ENCODE measurements around the gene STX2.

Gene STX2

DNA sequence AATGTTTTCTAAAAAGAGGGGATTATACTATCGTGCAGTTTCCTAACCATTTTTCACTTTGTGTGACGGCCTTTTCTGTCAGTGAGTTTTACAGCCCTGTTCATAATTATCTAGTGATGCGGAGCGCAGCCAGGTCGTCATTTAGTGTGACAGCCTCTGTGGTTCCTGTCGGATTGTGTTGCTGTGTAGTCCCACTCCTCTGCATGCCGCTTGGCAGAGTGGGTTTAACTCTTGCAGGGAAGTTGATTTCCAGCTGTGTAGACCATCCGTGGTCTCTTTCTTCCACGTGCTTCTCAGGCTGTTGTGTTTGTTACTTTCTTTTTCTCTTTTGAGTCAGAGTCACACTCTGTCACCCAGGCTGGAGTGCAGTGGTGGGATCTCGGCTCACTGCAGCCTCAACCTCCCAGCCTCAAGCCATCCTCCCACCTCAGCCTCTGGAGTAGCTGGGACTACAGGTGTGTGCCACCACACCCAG lies 41.4 kb upstream of the STX2 start:
- H2BK5ac ChIP-seq (ENCODE audit: low read length) = no peak overlapping the region
- H2AK5ac ChIP-seq (ENCODE audit: low read depth, low read length) = no peak overlapping the region
- no peak for DNase-seq (ENCODE audit: low spot score)
- no peak overlapping the region for H2BK120ac ChIP-seq (ENCODE audit: low read depth, low read length)
- no peaks in the 10 kb centered on the region for H3K9me3 ChIP-seq (replicated peaks in 1 of 2; ENCODE audit: control insufficient read depth in 2 of 2, insufficient read depth in 1 of 2, low read depth in 1 of 2, low read length in 2 of 2)
- WGBS, 2 donors (ENCODE audit: extremely low coverage in 2 of 2, insufficient read length in 2 of 2, insufficient replicate concordance in 1 of 2) = no CpG with 5 or more reads among the region's 10 CpGs
- H3K18ac ChIP-seq (ENCODE audit: low read length) = no peak overlapping the region
- H2AFZ ChIP-seq (ENCODE audit: low read length) = no peak overlapping the region
- H3K9ac ChIP-seq (ENCODE audit: low read depth, low read length, poor library complexity) = no peak overlapping the region
- H3K27me3 ChIP-seq (ENCODE audit: control insufficient read depth in 3 of 3, insufficient read depth in 3 of 3, low read depth in 1 of 3, low read length in 3 of 3) = no peaks in the 10 kb centered on the region
- no peak overlapping the region for H3K4me3 ChIP-seq (ENCODE audit: low read length in 2 of 2)
- no peak overlapping the region for H4K8ac ChIP-seq (ENCODE audit: low read depth, low read length)
- H3K4me1 ChIP-seq (ENCODE audit: control insufficient read depth in 2 of 2, insufficient read depth in 1 of 2, low read depth in 1 of 2, low read length in 2 of 2) = peaks cover 0 to 2% of the 10 kb centered on the region in 2 donors
- H3K23ac ChIP-seq (ENCODE audit: low read depth, low read length, poor library complexity) = no peak overlapping the region
- no peak overlapping the region for H2BK12ac ChIP-seq (ENCODE audit: low read length)
- no peak overlapping the region for H3K27ac ChIP-seq (replicated peaks; ENCODE audit: low read length)
- no peak overlapping the region for H3K4ac ChIP-seq (ENCODE audit: low read length)
- peak overlapping the region; percentile 67 for H3K14ac ChIP-seq (ENCODE audit: low read length)
- no peak overlapping the region for H2BK15ac ChIP-seq (ENCODE audit: low read length)
- H3K36me3 ChIP-seq (replicated peaks in 1 of 2; ENCODE audit: control insufficient read depth in 2 of 2, insufficient read depth in 2 of 2, low read length in 2 of 2) = peaks cover 12 to 26% of the 10 kb centered on the region in 2 donors
- H4K91ac ChIP-seq (ENCODE audit: low read depth, low read length, poor library complexity) = no peak overlapping the region
- no peaks in the 10 kb centered on the region for H3K79me1 ChIP-seq (ENCODE audit: low read depth, low read length)
- no peak overlapping the region for H3K4me2 ChIP-seq (ENCODE audit: insufficient read depth, low read length, poor library complexity, severe bottlenecking)

DNA sequence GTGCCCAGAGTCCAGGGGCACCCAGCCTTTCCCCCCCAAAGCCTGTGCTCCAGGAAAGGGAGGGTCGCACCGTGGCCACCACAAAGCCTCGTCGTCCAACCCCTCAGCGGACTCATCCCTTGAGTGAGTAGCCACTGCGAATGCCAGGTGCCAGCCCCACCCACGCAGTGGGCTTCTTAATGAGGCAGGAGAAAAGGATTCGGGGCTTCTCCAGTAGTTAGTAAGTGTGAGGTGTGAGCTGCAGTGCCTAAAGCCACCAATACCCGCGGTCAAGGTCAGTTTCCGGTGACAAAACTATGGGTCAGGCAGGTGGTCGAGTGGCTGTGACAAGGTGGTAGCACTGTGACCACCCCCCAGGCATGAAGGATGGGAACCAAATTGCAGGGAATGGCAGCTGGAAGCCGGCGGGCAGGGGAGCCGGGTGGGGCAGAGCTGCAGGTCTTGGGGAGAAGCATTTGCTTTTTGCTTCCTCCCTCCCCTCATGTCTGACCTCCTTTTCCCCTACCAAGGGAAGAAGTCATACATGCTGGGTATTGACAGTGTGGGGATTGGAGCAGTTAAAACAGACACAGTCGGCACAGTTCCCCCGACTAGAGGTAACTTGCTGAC lies 40.8 kb upstream of the STX2 start:
- Histone ChIP-seq H4K91ac (ENCODE audit: low read depth, low read length, poor library complexity) (no peak overlapping the region), H3K27ac (replicated peaks; ENCODE audit: low read length) (no peak overlapping the region), H3K18ac (ENCODE audit: low read length) (no peak overlapping the region), H2AK5ac (ENCODE audit: low read depth, low read length) (peak overlapping the region; percentile 81), H3K4me3 (ENCODE audit: low read length in 2 of 2) (no peak overlapping the region), H2BK120ac (ENCODE audit: low read depth, low read length) (no peak overlapping the region), H3K4me1 (ENCODE audit: control insufficient read depth in 2 of 2, insufficient read depth in 1 of 2, low read depth in 1 of 2, low read length in 2 of 2) (peaks cover 0 to 2% of the 10 kb centered on the region in 2 donors), H2BK15ac (ENCODE audit: low read length) (no peak overlapping the region), H3K27me3 (ENCODE audit: control insufficient read depth in 3 of 3, insufficient read depth in 3 of 3, low read depth in 1 of 3, low read length in 3 of 3) (no peaks in the 10 kb centered on the region), H3K9me3 (replicated peaks in 1 of 2; ENCODE audit: control insufficient read depth in 2 of 2, insufficient read depth in 1 of 2, low read depth in 1 of 2, low read length in 2 of 2) (no peaks in the 10 kb centered on the region), H3K14ac (ENCODE audit: low read length) (no peak overlapping the region), H3K36me3 (replicated peaks in 1 of 2; ENCODE audit: control insufficient read depth in 2 of 2, insufficient read depth in 2 of 2, low read length in 2 of 2) (peaks cover 17 to 31% of the 10 kb centered on the region in 2 donors), H3K9ac (ENCODE audit: low read depth, low read length, poor library complexity) (no peak overlapping the region), H2BK5ac (ENCODE audit: low read length) (no peak overlapping the region), H3K4ac (ENCODE audit: low read length) (no peak overlapping the region), H4K8ac (ENCODE audit: low read depth, low read length) (no peak overlapping the region), H2BK12ac (ENCODE audit: low read length) (no peak overlapping the region), H2AFZ (ENCODE audit: low read length) (no peak overlapping the region), H3K79me1 (ENCODE audit: low read depth, low read length) (no peaks in the 10 kb centered on the region), H3K4me2 (ENCODE audit: insufficient read depth, low read length, poor library complexity, severe bottlenecking) (no peak overlapping the region), H3K23ac (ENCODE audit: low read depth, low read length, poor library complexity) (peak overlapping the region; percentile 87)
- DNase-seq (ENCODE audit: low spot score) = no peak
- no CpG with 5 or more reads among the region's 17 CpGs for WGBS, 2 donors (ENCODE audit: extremely low coverage in 2 of 2, insufficient read length in 2 of 2, insufficient replicate concordance in 1 of 2)

DNA sequence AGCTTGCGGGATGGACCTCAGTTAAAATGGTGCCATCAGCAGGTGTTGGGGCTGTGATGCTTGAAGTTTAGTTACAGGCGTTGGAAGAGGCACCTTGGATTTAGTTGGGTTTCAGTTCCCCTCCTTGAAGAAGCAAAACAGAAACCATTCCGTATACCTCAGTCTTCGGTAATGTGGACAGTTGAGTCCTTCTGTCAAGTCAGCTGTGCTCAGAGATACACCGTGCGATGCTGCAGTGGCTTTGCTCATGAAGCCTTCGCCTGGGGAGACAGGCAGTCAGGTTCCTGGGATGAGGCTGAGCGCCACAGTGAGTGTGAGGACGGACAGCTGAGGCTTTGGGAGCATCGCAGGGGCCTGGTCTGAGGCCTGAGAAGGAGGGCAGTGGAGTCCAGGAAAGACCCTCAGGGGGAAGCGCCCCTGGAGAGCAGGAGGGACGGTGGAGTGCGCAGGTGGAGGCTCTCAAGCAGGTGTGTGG lies 40.2 kb upstream of the STX2 start:
- no peak overlapping the region for H3K4me2 ChIP-seq (ENCODE audit: insufficient read depth, low read length, poor library complexity, severe bottlenecking)
- no peak overlapping the region for H4K91ac ChIP-seq (ENCODE audit: low read depth, low read length, poor library complexity)
- H3K4ac ChIP-seq (ENCODE audit: low read length) = no peak overlapping the region
- no peak overlapping the region for H2BK5ac ChIP-seq (ENCODE audit: low read length)
- no peak for DNase-seq (ENCODE audit: low spot score)
- no peaks in the 10 kb centered on the region for H3K27me3 ChIP-seq (ENCODE audit: control insufficient read depth in 3 of 3, insufficient read depth in 3 of 3, low read depth in 1 of 3, low read length in 3 of 3)
- no peak overlapping the region for H3K9ac ChIP-seq (ENCODE audit: low read depth, low read length, poor library complexity)
- H4K8ac ChIP-seq (ENCODE audit: low read depth, low read length) = no peak overlapping the region
- H2BK15ac ChIP-seq (ENCODE audit: low read length) = no peak overlapping the region
- H2AK5ac ChIP-seq (ENCODE audit: low read depth, low read length) = no peak overlapping the region
- no peak overlapping the region for H2BK120ac ChIP-seq (ENCODE audit: low read depth, low read length)
- H3K23ac ChIP-seq (ENCODE audit: low read depth, low read length, poor library complexity) = no peak overlapping the region
- peaks cover 2% of the 10 kb centered on the region for H3K79me1 ChIP-seq (ENCODE audit: low read depth, low read length)
- no peak overlapping the region for H3K14ac ChIP-seq (ENCODE audit: low read length)
- H3K4me1 ChIP-seq (ENCODE audit: control insufficient read depth in 2 of 2, insufficient read depth in 1 of 2, low read depth in 1 of 2, low read length in 2 of 2) = peaks cover 2% of the 10 kb centered on the region in 2 donors
- no peak overlapping the region for H3K27ac ChIP-seq (replicated peaks; ENCODE audit: low read length)
- H3K4me3 ChIP-seq (ENCODE audit: low read length in 2 of 2) = no peak overlapping the region
- H3K36me3 ChIP-seq (replicated peaks in 1 of 2; ENCODE audit: control insufficient read depth in 2 of 2, insufficient read depth in 2 of 2, low read length in 2 of 2) = peaks cover 22 to 38% of the 10 kb centered on the region in 2 donors
- H2BK12ac ChIP-seq (ENCODE audit: low read length) = no peak overlapping the region
- no peak overlapping the region for H2AFZ ChIP-seq (ENCODE audit: low read length)
- H3K18ac ChIP-seq (ENCODE audit: low read length) = no peak overlapping the region
- no CpG with 5 or more reads among the region's 13 CpGs for WGBS, 2 donors (ENCODE audit: extremely low coverage in 2 of 2, insufficient read length in 2 of 2, insufficient replicate concordance in 1 of 2)
- H3K9me3 ChIP-seq (replicated peaks in 1 of 2; ENCODE audit: control insufficient read depth in 2 of 2, insufficient read depth in 1 of 2, low read depth in 1 of 2, low read length in 2 of 2) = no peaks in the 10 kb centered on the region

DNA sequence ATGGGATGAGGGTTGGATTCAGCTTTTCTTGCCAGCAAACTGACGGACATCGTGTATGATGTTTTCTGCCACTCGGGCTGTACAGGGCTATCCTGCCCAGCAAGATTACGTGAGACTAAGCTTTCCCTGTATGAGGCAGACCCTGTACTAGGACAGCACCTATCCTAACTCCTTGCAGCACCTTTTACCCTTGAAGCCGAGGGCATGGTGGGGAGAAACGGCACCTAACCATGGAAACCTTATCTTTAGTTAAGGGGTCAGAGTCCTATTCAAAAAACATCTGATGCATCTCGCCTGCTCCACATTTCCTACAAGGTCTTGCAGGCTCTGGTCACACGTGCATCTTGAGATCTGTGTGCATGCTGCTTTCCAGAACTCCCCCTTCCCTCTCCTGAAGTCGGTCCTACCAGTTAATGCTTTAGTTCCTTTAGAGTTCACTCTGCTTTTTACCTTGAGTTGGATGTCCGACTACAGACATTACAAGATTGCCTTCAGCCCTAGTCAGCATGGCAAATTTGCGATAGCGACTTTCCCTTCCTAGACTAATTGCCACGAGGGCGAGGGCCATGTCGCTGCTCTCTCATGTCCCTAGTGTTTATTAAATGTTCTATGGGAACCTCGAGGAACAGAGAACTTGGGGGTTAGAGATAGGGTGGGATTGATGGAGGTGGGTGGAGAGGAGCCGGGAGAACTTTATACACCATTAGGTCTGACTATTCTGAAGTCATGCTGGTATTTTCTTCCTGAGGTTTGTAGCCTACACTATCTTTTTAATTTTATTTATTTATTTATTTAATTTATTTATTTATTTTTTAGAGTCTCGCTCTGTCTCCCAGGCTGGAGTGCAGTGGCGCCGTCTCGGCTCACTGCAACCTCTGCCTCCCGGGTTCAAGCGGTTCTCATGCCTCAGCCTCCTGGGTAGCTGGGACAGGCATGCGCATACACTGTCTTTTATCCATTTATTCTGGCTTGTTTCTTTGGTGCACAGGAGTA lies 39.4 kb upstream of the STX2 start:
- WGBS, 2 donors (ENCODE audit: extremely low coverage in 2 of 2, insufficient read length in 2 of 2, insufficient replicate concordance in 1 of 2) = no CpG with 5 or more reads among the region's 24 CpGs
- Histone ChIP-seq H4K8ac (ENCODE audit: low read depth, low read length) (no peak overlapping the region), H3K4me2 (ENCODE audit: insufficient read depth, low read length, poor library complexity, severe bottlenecking) (no peak overlapping the region), H3K27ac (replicated peaks; ENCODE audit: low read length) (peak overlapping the region; percentile 45), H3K27me3 (ENCODE audit: control insufficient read depth in 3 of 3, insufficient read depth in 3 of 3, low read depth in 1 of 3, low read length in 3 of 3) (no peaks in the 10 kb centered on the region), H3K23ac (ENCODE audit: low read depth, low read length, poor library complexity) (peak overlapping the region; percentile 67), H2BK12ac (ENCODE audit: low read length) (no peak overlapping the region), H3K9me3 (replicated peaks in 1 of 2; ENCODE audit: control insufficient read depth in 2 of 2, insufficient read depth in 1 of 2, low read depth in 1 of 2, low read length in 2 of 2) (no peaks in the 10 kb centered on the region), H3K4me1 (ENCODE audit: control insufficient read depth in 2 of 2, insufficient read depth in 1 of 2, low read depth in 1 of 2, low read length in 2 of 2) (peaks cover 2 to 9% of the 10 kb centered on the region in 2 donors), H2BK5ac (ENCODE audit: low read length) (peak overlapping the region; percentile 5), H2AFZ (ENCODE audit: low read length) (no peak overlapping the region), H3K4me3 (ENCODE audit: low read length in 2 of 2) (no peak overlapping the region), H4K91ac (ENCODE audit: low read depth, low read length, poor library complexity) (no peak overlapping the region), H2BK120ac (ENCODE audit: low read depth, low read length) (no peak overlapping the region), H3K18ac (ENCODE audit: low read length) (no peak overlapping the region), H2BK15ac (ENCODE audit: low read length) (no peak overlapping the region), H3K14ac (ENCODE audit: low read length) (no peak overlapping the region), H3K9ac (ENCODE audit: low read depth, low read length, poor library complexity) (no peak overlapping the region), H3K36me3 (replicated peaks in 1 of 2; ENCODE audit: control insufficient read depth in 2 of 2, insufficient read depth in 2 of 2, low read length in 2 of 2) (peaks cover 26 to 45% of the 10 kb centered on the region in 2 donors), H3K79me1 (ENCODE audit: low read depth, low read length) (peaks cover 2% of the 10 kb centered on the region), H3K4ac (ENCODE audit: low read length) (no peak overlapping the region), H2AK5ac (ENCODE audit: low read depth, low read length) (no peak overlapping the region)
- no peak for DNase-seq (ENCODE audit: low spot score)
